H1 (cell line): ENCODE data around the gene SPSB1. TPM values are rescaled to one million over a fixed set of nuclear protein-coding genes. Genes with fewer than 3 reads are reported as not detected.

Experiments
- CTCF ChIA-PET: fragments of 300-600 bp; sonication (Branson Sonifier 250); formaldehyde crosslinking; loops from one replicate; lab custom pipeline; 2021; ENCODE audit not compliant: partially characterized antibody; lab: Charles Lee
- POLR2A ChIA-PET: fragments of 300-600 bp; sonication (Branson Sonifier 250); formaldehyde crosslinking; loops from one replicate; lab custom pipeline; 2021; ENCODE audit warnings: inconsistent platforms; ENCODE audit not compliant: partially characterized antibody; lab: Charles Lee
- DNase-seq, 2 experiments: peaks; one replicate each; pipeline versions ENCODE4 v3.0.0 to v3.0.0-alpha.2; 2010 to 2022; ENCODE audit warnings: low spot score in 2 of 2, low read depth in 1 of 2, mixed read lengths in 1 of 2
- FAIRE-seq: peaks from 2 replicates; lab custom pipeline; 2011; peaks lifted over from hg19 to GRCh38; lab: Jason Lieb, UNC
- H2AFZ ChIP-seq: 2 replicates; pipeline ENCODE4 v1.8.1; 2012; ENCODE audit warnings: low read length, inconsistent platforms
- H2AK5ac ChIP-seq: 2 replicates; pipeline ENCODE4 v1.6.1; 2013; ENCODE audit warnings: low read depth, low read length
- H2BK120ac ChIP-seq: replicated peaks from 2 replicates; pipeline ENCODE3; 2013; ENCODE audit warnings: low read depth, low read length, inconsistent platforms
- H2BK12ac ChIP-seq: 2 replicates; pipeline ENCODE4 v1.6.1; 2013; ENCODE audit warnings: low read depth, low read length
- H2BK15ac ChIP-seq: 2 replicates; pipeline ENCODE4 v1.6.1; 2013; ENCODE audit warnings: low read length
- H2BK20ac ChIP-seq: 2 replicates; pipeline ENCODE4 v1.6.1; 2013; ENCODE audit warnings: low read length
- H2BK5ac ChIP-seq: 2 replicates; pipeline ENCODE4 v1.6.1; 2013; ENCODE audit warnings: low read depth, low read length
- H3K14ac ChIP-seq: 2 replicates; pipeline ENCODE4 v1.6.1; 2013; ENCODE audit warnings: inconsistent platforms; ENCODE audit not compliant: insufficient read length
- H3K18ac ChIP-seq: 2 replicates; pipeline ENCODE4 v1.6.1; 2013; ENCODE audit warnings: low read length; ENCODE audit errors: extremely low read depth
- H3K23ac ChIP-seq: 2 replicates; pipeline ENCODE4 v1.6.1; 2013; ENCODE audit warnings: inconsistent platforms; ENCODE audit not compliant: insufficient read length
- H3K23me2 ChIP-seq: 2 replicates; pipeline ENCODE4 v1.6.1; 2013; ENCODE audit warnings: low read depth, low read length
- H3K27ac ChIP-seq: 2 replicates; pipeline ENCODE4 v1.6.1; 2011; ENCODE audit warnings: low read depth, low read length, inconsistent platforms
- H3K27me3 ChIP-seq, 4 experiments: replicated peaks in 1 of 4; 1 replicate in 1 of 4; 2 replicates in 3 of 4; pipeline versions ENCODE4 v1.6.1 to v1.8.1; 2011 to 2013; ENCODE audit warnings: low read length in 3 of 4, mild to moderate bottlenecking in 3 of 4, inconsistent platforms in 2 of 4, mixed read lengths in 2 of 4, moderate library complexity in 1 of 4; ENCODE audit not compliant: control insufficient read depth in 3 of 4, insufficient read depth in 3 of 4; ENCODE audit errors: extremely low read depth in 1 of 4
- H3K36me3 ChIP-seq, 4 experiments: 2 replicates each; pipeline versions ENCODE4 v1.6.1 to v1.8.1; 2011 to 2013; ENCODE audit warnings: mild to moderate bottlenecking in 4 of 4, low read length in 3 of 4, moderate library complexity in 2 of 4, control low read depth in 1 of 4, inconsistent platforms in 1 of 4; ENCODE audit not compliant: insufficient read depth in 4 of 4, control insufficient read depth in 2 of 4
- H3K4ac ChIP-seq: replicated peaks from 2 replicates; pipeline ENCODE3; 2013; ENCODE audit warnings: low read length, low read depth, mixed read lengths, inconsistent platforms; ENCODE audit not compliant: insufficient read length
- H3K4me1 ChIP-seq, 4 experiments: replicated peaks in 1 of 4; 1 replicate in 1 of 4; 2 replicates in 3 of 4; pipeline versions ENCODE4 v1.6.1 to v1.8.1; 2011 to 2013; ENCODE audit warnings: low read length in 3 of 4, inconsistent platforms in 2 of 4, mixed read lengths in 1 of 4; ENCODE audit not compliant: insufficient read depth in 4 of 4, control insufficient read depth in 3 of 4
- H3K4me2 ChIP-seq, 2 experiments: 2 replicates each; pipeline versions ENCODE4 v1.6.1 to v1.8.1; 2011 to 2013; ENCODE audit warnings: low read depth in 2 of 2, low read length in 2 of 2, control low read depth in 1 of 2, inconsistent platforms in 1 of 2, mild to moderate bottlenecking in 1 of 2; ENCODE audit not compliant: insufficient read depth in 1 of 2
- H3K4me3 ChIP-seq, 4 experiments: fragments of 200-600, 300-600 bp in 1 of 4; sonication (generic), shearing (Covaris generic), sonication (Bioruptor Twin) in 1 of 4; 2 replicates each; pipeline versions ENCODE4 v1.5.1 to v1.8.1; 2011 to 2016; ENCODE audit warnings: low read length in 4 of 4, low read depth in 3 of 4, control low read depth in 2 of 4, inconsistent platforms in 2 of 4, mild to moderate bottlenecking in 2 of 4, mixed read lengths in 1 of 4, moderate library complexity in 1 of 4; ENCODE audit not compliant: insufficient read depth in 2 of 4; ENCODE audit errors: extremely low read depth in 1 of 4
- H3K56ac ChIP-seq: replicated peaks from 2 replicates; pipeline ENCODE3; 2013; ENCODE audit warnings: low read depth, mild to moderate bottlenecking, mixed read lengths, low read length, inconsistent platforms; ENCODE audit not compliant: insufficient read length
- H3K79me1 ChIP-seq: 2 replicates; pipeline ENCODE4 v1.6.1; 2013; ENCODE audit warnings: low read depth, low read length, control low read depth
- H3K79me2 ChIP-seq, 2 experiments: 2 replicates each; pipeline versions ENCODE4 v1.6.1 to v1.8.1; 2012 to 2013; ENCODE audit warnings: low read length in 2 of 2, mild to moderate bottlenecking in 2 of 2, inconsistent platforms in 1 of 2; ENCODE audit not compliant: insufficient read depth in 2 of 2, control insufficient read depth in 1 of 2
- H3K9ac ChIP-seq, 4 experiments: replicated peaks in 1 of 4; 1 replicate in 1 of 4; 2 replicates in 3 of 4; pipeline versions ENCODE4 v1.6.1 to v1.8.1; 2011 to 2013; ENCODE audit warnings: low read depth in 3 of 4, low read length in 3 of 4, control low read depth in 2 of 4, mild to moderate bottlenecking in 2 of 4, moderate library complexity in 2 of 4, inconsistent platforms in 1 of 4; ENCODE audit errors: extremely low read depth in 1 of 4
- H3K9me3 ChIP-seq, 2 experiments: 2 replicates each; pipeline versions ENCODE4 v1.6.1 to v1.8.1; 2012 to 2013; ENCODE audit warnings: mild to moderate bottlenecking in 2 of 2, moderate library complexity in 2 of 2, control low read depth in 1 of 2, inconsistent platforms in 1 of 2, low read depth in 1 of 2, low read length in 1 of 2, mixed read lengths in 1 of 2; ENCODE audit not compliant: insufficient read depth in 2 of 2
- H4K20me1 ChIP-seq, 2 experiments: replicated peaks in 1 of 2; 2 replicates each; pipeline versions ENCODE3 to v1.8.1; 2011 to 2013; ENCODE audit warnings: inconsistent platforms in 2 of 2, low read length in 2 of 2, mild to moderate bottlenecking in 1 of 2; ENCODE audit not compliant: insufficient read depth in 2 of 2, control insufficient read depth in 1 of 2
- H4K5ac ChIP-seq: 2 replicates; pipeline ENCODE4 v1.6.1; 2013; ENCODE audit warnings: low read length, low read depth, mixed read lengths, inconsistent platforms; ENCODE audit not compliant: insufficient read length
- H4K8ac ChIP-seq: 2 replicates; pipeline ENCODE4 v1.8.0; 2013; ENCODE audit warnings: mild to moderate bottlenecking, moderate library complexity, low read length, inconsistent platforms; ENCODE audit not compliant: insufficient read depth; ENCODE audit errors: extremely low read depth
- H4K91ac ChIP-seq: replicated peaks from 2 replicates; pipeline ENCODE3; 2013; ENCODE audit warnings: low read length, mixed read lengths, inconsistent platforms; ENCODE audit not compliant: insufficient read length
- ASH2L ChIP-seq: fragments of 200-600, 300-600 bp; sonication (generic); IDR thresholded peaks from one replicate; pipeline ENCODE4 v1.7.1; 2017; ENCODE audit warnings: low read length
- BACH1 ChIP-seq: IDR thresholded peaks from 2 replicates; pipeline ENCODE4 v1.6.1; 2012; ENCODE audit warnings: low read length, improper control_type of control experiment
- CTBP2 ChIP-seq: IDR thresholded peaks from 2 replicates; pipeline ENCODE4 v1.7.0; 2011; ENCODE audit warnings: borderline replicate concordance, mild to moderate bottlenecking, moderate library complexity, mixed read lengths, low read length; ENCODE audit not compliant: insufficient read depth, insufficient read length
- EGR1 ChIP-seq: IDR thresholded peaks from 2 replicates; pipeline ENCODE4 v1.6.1; 2011; ENCODE audit warnings: low read depth, low read length, borderline replicate concordance
- JUND ChIP-seq: IDR thresholded peaks from 2 replicates; pipeline ENCODE4 v1.6.1; 2011; ENCODE audit warnings: mild to moderate bottlenecking, improper control_type of control experiment, low read length
- NANOG ChIP-seq: IDR thresholded peaks from 2 replicates; pipeline ENCODE4 v1.6.1; 2011; ENCODE audit warnings: low read length, low read depth, mild to moderate bottlenecking, inconsistent platforms; ENCODE audit not compliant: insufficient read depth, poor library complexity, severe bottlenecking
- POLR2AphosphoS5 ChIP-seq: IDR thresholded peaks from 2 replicates; pipeline ENCODE4 v1.6.1; 2011; ENCODE audit warnings: low read depth, low read length
- POU5F1 ChIP-seq: IDR thresholded peaks from 2 replicates; pipeline ENCODE4 v1.6.1; 2011; ENCODE audit warnings: low read depth, mild to moderate bottlenecking, low read length, moderate library complexity
- RAD21 ChIP-seq, 2 experiments: IDR thresholded peaks in 1 of 2; conservative IDR thresholded peaks in 1 of 2; 2 replicates each; pipeline ENCODE4 v1.6.1; 2011; ENCODE audit warnings: low read depth in 2 of 2, low read length in 2 of 2, improper control_type of control experiment in 1 of 2, inconsistent platforms in 1 of 2, mild to moderate bottlenecking in 1 of 2, moderate library complexity in 1 of 2
- SUZ12 ChIP-seq: fragments of 200-600 bp; sonication (generic); IDR thresholded peaks from 2 replicates; pipeline ENCODE4 v1.6.1; 2012; ENCODE audit warnings: mild to moderate bottlenecking, inconsistent platforms, low read length, moderate library complexity, mixed read lengths
- TCF12 ChIP-seq: IDR thresholded peaks from 2 replicates; pipeline ENCODE4 v1.6.1; 2011; ENCODE audit warnings: low read depth, mild to moderate bottlenecking, low read length
- WGBS, 2 experiments: shearing (Covaris generic) in 1 of 2; methylation state at CpG; one replicate each; pipeline versions ENCODE4 v1.1.6 to v1.1.7; 2013 to 2015; ENCODE audit warnings: low lambda C conversion rate in 2 of 2, mixed read lengths in 2 of 2, inconsistent platforms in 1 of 2, low coverage in 1 of 2, missing lambda C conversion rate in 1 of 2; ENCODE audit not compliant: insufficient replicate concordance in 2 of 2, insufficient coverage in 1 of 2, insufficient read length in 1 of 2; ENCODE audit errors: extremely low coverage in 1 of 2, missing lambda C conversion rate in 1 of 2; 5-methylcytosine and 5-hydroxymethylcytosine counted together
- polyA plus RNA-seq, 7 experiments: library from polyadenylated mRNA; depleted of rRNA in 3 of 7; stranded (reverse) in 5 of 7; unstranded in 2 of 7; fragments of >200 nt in 5 of 7; fragments of 200-250 nt in 2 of 7; gene quantifications; 1 replicate in 5 of 7; 2 replicates in 1 of 7; 4 replicates in 1 of 7; pipeline versions ENCODE4 v1.2.1 to v1.2.3, GENCODE V29; 2011 to 2013; ENCODE audit warnings: missing spikeins in 2 of 7, mixed read lengths in 2 of 7
- total RNA-seq: library from RNA; stranded (reverse); fragmentation: NEBNext Ultra II Directional; extraction: Animal tissue kit (Norgen Biotek cat#: 25700); gene quantifications from 2 replicates; pipeline ENCODE4 v1.2.1, GENCODE V29; 2021
- TF ChIP-seq, protein P1 (sequence below): IDR thresholded peaks from 2 replicates; pipeline ENCODE4 v1.6.1; 2012; ENCODE audit warnings: inconsistent platforms

SPSB1 gene
- total and polyA plus RNA-seq, 2 of the 8 experiments (the other 6 are each of a cell fraction or from before 2014, with no cell fraction given) = 5.3 to 6.4 TPM

DNA sequence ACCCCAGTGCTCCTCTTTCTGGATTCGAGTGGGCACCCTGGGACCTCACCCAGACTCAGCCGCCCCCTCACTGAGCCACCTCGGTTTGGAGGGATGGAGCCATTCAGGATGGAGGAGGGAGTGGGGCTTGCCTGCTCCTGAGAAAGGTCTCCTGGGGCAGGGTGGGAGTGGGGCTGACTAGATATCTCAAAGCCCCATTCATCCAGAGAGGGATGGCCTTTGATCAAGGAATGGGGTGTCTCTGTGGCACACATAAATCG lies 10.1 kb upstream of the SPSB1 start:
- CTCF ChIA-PET = interaction anchor here (1.1 to 6.6 kb wide), 7 partner anchors 9 to 209 kb away, joined by 3 to 61 read pairs (median 4); no protein-coding TSS in a partner anchor
- no peak for FAIRE-seq

More for the DNA sequence above, 10.1 kb upstream of the SPSB1 start:
- Histone ChIP-seq H3K27me3 (no peaks in the 10 kb centered on the region), H3K36me3 (no peaks in the 10 kb centered on the region), H4K91ac (peak overlapping the region; percentile 16), H3K9me3 (peaks cover 0 to 3% of the 10 kb centered on the region in 2 experiments; a peak in 2 of 4 replicates), H3K79me1 (no peaks in the 10 kb centered on the region), H3K23ac (no peak overlapping the region), H4K5ac (no peak overlapping the region), H3K4ac (no peak overlapping the region), H2BK5ac (no peak overlapping the region), H3K79me2 (no peaks in the 10 kb centered on the region), H2AFZ (no peak overlapping the region)
- 80% methylated on average over 4 of the region's 4 CpGs; no CpG with 5 or more reads in 1 of the 2 experiments for WGBS, 2 experiments
- DNase-seq = no peak
- TF ChIP-seq JUND (no peak), ASH2L (no peak), SUZ12 (no peak), NANOG (no peak), POLR2AphosphoS5 (no peak), RAD21 (IDR thresholded peaks at IDR 0.05 in 1 of 2, conservative IDR thresholded peaks at IDR 0.05 in 1 of 2; ENCODE audit: low read depth in 2 of 2, low read length in 2 of 2) (no peak), BACH1 (no peak), CTBP2 (no peak), POU5F1 (no peak), TCF12 (no peak), EGR1 (no peak)
- TF ChIP-seq, protein P1, sequence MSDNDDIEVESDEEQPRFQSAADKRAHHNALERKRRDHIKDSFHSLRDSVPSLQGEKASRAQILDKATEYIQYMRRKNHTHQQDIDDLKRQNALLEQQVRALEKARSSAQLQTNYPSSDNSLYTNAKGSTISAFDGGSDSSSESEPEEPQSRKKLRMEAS = no peak
- TF ChIP-seq, all 59 proteins: peak for 0
- 0 out of 2 replicates have a peak overlapping the region, but pooled peaks have one; percentile 39 for H2BK12ac ChIP-seq
- H3K4me1 ChIP-seq = peaks cover 0 to 12% (median 8%) of the 10 kb centered on the region in 4 experiments; a peak in 6 of 7 replicates
- H3K14ac ChIP-seq = no peak overlapping the region
- no peak overlapping the region for H3K18ac ChIP-seq
- H2BK15ac ChIP-seq = 0 out of 2 replicates have a peak overlapping the region, but pooled peaks have one; percentile 29
- H3K4me2 ChIP-seq = no peak overlapping the region
- H3K4me3 ChIP-seq = no peak overlapping the region
- POLR2A ChIA-PET = interaction anchor here (1.5 kb wide), 1 partner anchor 9 kb away, joined by 4 read pairs; no protein-coding TSS in a partner anchor
- H3K23me2 ChIP-seq = no peaks in the 10 kb centered on the region; the same call in 1 of the 2 replicates
- H3K56ac ChIP-seq = no peak overlapping the region
- no peak overlapping the region for H2AK5ac ChIP-seq
- H3K9ac ChIP-seq = no peak overlapping the region
- no peak overlapping the region for H3K27ac ChIP-seq
- H4K20me1 ChIP-seq = no peaks in the 10 kb centered on the region
- H4K8ac ChIP-seq = no peak overlapping the region
- H2BK20ac ChIP-seq = no peak overlapping the region
- H2BK120ac ChIP-seq = no peak overlapping the region
